H9 (cell line): ENCODE results near the gene SPINT3. TPM values are rescaled to one million over a fixed set of nuclear protein-coding genes. Genes with fewer than 3 reads are reported as not detected.

ENCODE experiments used
- DNase-seq: peaks from one replicate; pipeline ENCODE4 v3.0.0-alpha.2; 2017
- H2AFZ ChIP-seq: one replicate; pipeline ENCODE4 v1.6.1; 2013; ENCODE audit warnings: mild to moderate bottlenecking, low read length, control low read depth, moderate library complexity
- H2AK5ac ChIP-seq: 2 replicates; pipeline ENCODE4 v1.6.1; 2013; ENCODE audit warnings: low read length, control low read depth, mixed read lengths; ENCODE audit not compliant: insufficient read length
- H2BK120ac ChIP-seq: one replicate; pipeline ENCODE4 v1.6.1; 2013; ENCODE audit warnings: low read depth, mild to moderate bottlenecking, low read length, control low read depth, inconsistent platforms; ENCODE audit not compliant: poor library complexity, severe bottlenecking
- H2BK12ac ChIP-seq: 2 replicates; pipeline ENCODE4 v1.6.1; 2013; ENCODE audit warnings: low read length, control low read depth, mixed read lengths, low read depth; ENCODE audit not compliant: insufficient read length
- H2BK15ac ChIP-seq: 2 replicates; pipeline ENCODE4 v1.6.1; 2013; ENCODE audit warnings: low read depth, low read length, control low read depth
- H2BK20ac ChIP-seq: one replicate; pipeline ENCODE4 v1.6.1; 2013; ENCODE audit warnings: low read depth, mild to moderate bottlenecking, low read length, control low read depth, inconsistent platforms; ENCODE audit not compliant: poor library complexity, severe bottlenecking
- H2BK5ac ChIP-seq: 2 replicates; pipeline ENCODE4 v1.6.1; 2013; ENCODE audit warnings: low read length, control low read depth, mixed read lengths; ENCODE audit not compliant: insufficient read length
- H3K14ac ChIP-seq: 2 replicates; pipeline ENCODE4 v1.6.1; 2013; ENCODE audit warnings: low read length, control low read depth; ENCODE audit not compliant: insufficient read depth
- H3K18ac ChIP-seq: 2 replicates; pipeline ENCODE4 v1.6.1; 2013; ENCODE audit warnings: low read depth, mild to moderate bottlenecking, mixed read lengths, low read length, control low read depth; ENCODE audit not compliant: insufficient read length
- H3K23ac ChIP-seq: 2 replicates; pipeline ENCODE4 v1.6.1; 2013; ENCODE audit warnings: low read length, control low read depth, mixed read lengths, low read depth; ENCODE audit not compliant: insufficient read length
- H3K23me2 ChIP-seq: 2 replicates; pipeline ENCODE4 v1.6.1; 2013; ENCODE audit warnings: low read depth, mild to moderate bottlenecking, mixed read lengths, low read length, control low read depth; ENCODE audit not compliant: insufficient read length, poor library complexity, severe bottlenecking
- H3K27ac ChIP-seq: 2 replicates; pipeline ENCODE4 v1.5.1; 2013; ENCODE audit warnings: low read length, control low read depth, mixed read lengths, low read depth; ENCODE audit not compliant: insufficient read length
- H3K27me3 ChIP-seq: 2 replicates; pipeline ENCODE4 v1.6.1; 2013; ENCODE audit warnings: low read length, control low read depth, inconsistent platforms; ENCODE audit not compliant: insufficient read depth
- H3K4ac ChIP-seq: 2 replicates; pipeline ENCODE4 v1.6.1; 2013; ENCODE audit warnings: low read depth, mild to moderate bottlenecking, control low read depth, inconsistent platforms, low read length, moderate library complexity
- H3K4me1 ChIP-seq: 2 replicates; pipeline ENCODE4 v1.6.1; 2013; ENCODE audit warnings: low read length, control low read depth, inconsistent platforms; ENCODE audit not compliant: insufficient read depth
- H3K4me2 ChIP-seq: 2 replicates; pipeline ENCODE4 v1.6.1; 2013; ENCODE audit warnings: low read length, control low read depth, mixed read lengths; ENCODE audit not compliant: insufficient read length, insufficient read depth
- H3K56ac ChIP-seq: 2 replicates; pipeline ENCODE4 v1.6.1; 2013; ENCODE audit warnings: low read depth, mild to moderate bottlenecking, mixed read lengths, low read length, control low read depth; ENCODE audit not compliant: insufficient read length
- H3K79me1 ChIP-seq: 2 replicates; pipeline ENCODE4 v1.6.1; 2013; ENCODE audit warnings: low read depth, mild to moderate bottlenecking, moderate library complexity, low read length, control low read depth, inconsistent platforms; ENCODE audit not compliant: insufficient read depth, poor library complexity, severe bottlenecking
- H3K79me2 ChIP-seq: 2 replicates; pipeline ENCODE4 v1.6.1; 2013; ENCODE audit warnings: low read length, control low read depth, inconsistent platforms; ENCODE audit not compliant: insufficient read depth
- H3K9ac ChIP-seq: 2 replicates; pipeline ENCODE4 v1.6.1; 2013; ENCODE audit warnings: low read length, control low read depth, mixed read lengths; ENCODE audit not compliant: insufficient read length; ENCODE audit errors: extremely low read depth
- H3K9me3 ChIP-seq: one replicate; pipeline ENCODE4 v1.6.1; 2013; ENCODE audit warnings: low read depth, low read length, inconsistent platforms; ENCODE audit not compliant: control insufficient read depth
- H3T11ph ChIP-seq: one replicate; pipeline ENCODE4 v1.6.1; 2013; ENCODE audit warnings: mild to moderate bottlenecking, low read length, control low read depth, inconsistent platforms
- H4K20me1 ChIP-seq: one replicate; pipeline ENCODE4 v1.6.1; 2013; ENCODE audit not compliant: control insufficient read depth, insufficient read length, insufficient read depth
- H4K5ac ChIP-seq: 2 replicates; pipeline ENCODE4 v1.6.1; 2013; ENCODE audit warnings: low read depth, mild to moderate bottlenecking, mixed read lengths, low read length, control low read depth; ENCODE audit not compliant: insufficient read length
- H4K8ac ChIP-seq: replicated peaks from 2 replicates; pipeline ENCODE4 v1.6.1; 2013; ENCODE audit warnings: low read length, control low read depth, mixed read lengths, low read depth; ENCODE audit not compliant: insufficient read length
- H4K91ac ChIP-seq: 2 replicates; pipeline ENCODE4 v1.6.1; 2013; ENCODE audit warnings: low read depth, mild to moderate bottlenecking, moderate library complexity, mixed read lengths, low read length, control low read depth; ENCODE audit not compliant: insufficient read length
- H3K27ac Mint-ChIP-seq, 3 experiments: 2 replicates in 2 of 3; 3 replicates in 1 of 3; pipeline ENCODE4 v1.8.0; 2020 to 2021; ENCODE audit warnings: mixed read lengths in 3 of 3, mild to moderate bottlenecking in 1 of 3, moderate library complexity in 1 of 3
- H3K27me3 Mint-ChIP-seq: 2 replicates; pipeline ENCODE4 v1.8.0; 2021; ENCODE audit warnings: low read depth, mild to moderate bottlenecking, moderate library complexity, mixed read lengths
- H3K36me3 Mint-ChIP-seq, 3 experiments: 2 replicates in 2 of 3; 3 replicates in 1 of 3; pipeline ENCODE4 v1.8.0; 2020 to 2021; ENCODE audit warnings: low read depth in 3 of 3, mixed read lengths in 3 of 3; ENCODE audit not compliant: insufficient read depth in 1 of 3
- H3K4me1 Mint-ChIP-seq, 2 experiments: 2 replicates each; pipeline ENCODE4 v1.8.0; 2020; ENCODE audit warnings: mixed read lengths in 2 of 2
- H3K4me3 Mint-ChIP-seq, 2 experiments: 2 replicates in 1 of 2; 3 replicates in 1 of 2; pipeline ENCODE4 v1.8.0; 2020 to 2021; ENCODE audit warnings: mild to moderate bottlenecking in 2 of 2, mixed read lengths in 2 of 2, moderate library complexity in 1 of 2
- H3K9me3 Mint-ChIP-seq, 2 experiments: 2 replicates in 1 of 2; 3 replicates in 1 of 2; pipeline ENCODE4 v1.8.0; 2020; ENCODE audit warnings: mild to moderate bottlenecking in 2 of 2, mixed read lengths in 2 of 2, moderate library complexity in 1 of 2
- CTCF ChIP-seq: fragments of 200-600 bp; sonication (generic); conservative IDR thresholded peaks from 3 replicates; pipeline ENCODE4 v1.8.0; 2021; ENCODE audit warnings: antibody characterized with exemption, mild to moderate bottlenecking
- WGBS: extraction: QIAGEN DNeasy Blood & Tissue Kit; methylation state at CpG from one replicate; pipeline ENCODE4 v1.1.7; 2013; ENCODE audit warnings: missing lambda C conversion rate, low lambda C conversion rate, mixed read lengths; ENCODE audit not compliant: insufficient read length; ENCODE audit errors: extremely low coverage; 5-methylcytosine and 5-hydroxymethylcytosine counted together
- total RNA-seq: library from RNA; stranded (reverse); gene quantifications from 2 replicates; pipeline ENCODE4 v1.2.1, GENCODE V29; 2021

SPINT3 gene
- total RNA-seq, 1 experiment from 2014 or later, result not detected

- H3K27me3 Mint-ChIP-seq, result peaks cover 2% of the 10 kb centered on the region; the same call in 1 of the 2 replicates
- H3T11ph ChIP-seq, result no peak within 1 kb of the TSS
- no peaks in the 10 kb centered on the region for H3K79me1 ChIP-seq
- H3K4me1 ChIP-seq, result no peaks in the 10 kb centered on the region
- H3K56ac ChIP-seq, result no peak within 1 kb of the TSS
- H3K79me2 ChIP-seq, result no peaks in the 10 kb centered on the region
- H3K4ac ChIP-seq, result no peak within 1 kb of the TSS
- WGBS, result no CpG with 5 or more reads among the region's 2 CpGs
- no peak within 1 kb of the TSS for H2BK15ac ChIP-seq
- no peak within 1 kb of the TSS for H2AK5ac ChIP-seq
- H2BK12ac ChIP-seq, result no peak within 1 kb of the TSS
- H3K4me3 Mint-ChIP-seq, result no peak within 1 kb of the TSS
- H3K14ac ChIP-seq, result no peak within 1 kb of the TSS
- no peak within 1 kb of the TSS for H3K18ac ChIP-seq
- no peak within 1 kb of the TSS for H4K91ac ChIP-seq
- no peak within 1 kb of the TSS for H4K8ac ChIP-seq
- H3K27me3 ChIP-seq, result no peaks in the 10 kb centered on the region
- no peak within 1 kb of the TSS for H3K27ac ChIP-seq
- no peak for DNase-seq
- no peaks in the 10 kb centered on the region for H3K23me2 ChIP-seq
- no peak within 1 kb of the TSS for H3K9ac ChIP-seq
- no peak within 1 kb of the TSS for H4K5ac ChIP-seq
- no peaks in the 10 kb centered on the region for H4K20me1 ChIP-seq
- no peaks in the 10 kb centered on the region for H3K9me3 Mint-ChIP-seq
- no peak within 1 kb of the TSS for H3K23ac ChIP-seq
- no peaks in the 10 kb centered on the region for H3K36me3 Mint-ChIP-seq
- no peaks in the 10 kb centered on the region for H3K9me3 ChIP-seq
- H3K4me1 Mint-ChIP-seq, result peaks cover 7% of the 10 kb centered on the region in 2 experiments; a peak in 3 of 4 replicates
- TF ChIP-seq CTCF, result no peak
- H2BK20ac ChIP-seq, result no peak within 1 kb of the TSS
- H2BK120ac ChIP-seq, result no peak within 1 kb of the TSS
- no peak within 1 kb of the TSS; a peak in 1 of 7 replicates for H3K27ac Mint-ChIP-seq
- no peak within 1 kb of the TSS for H2AFZ ChIP-seq
- H3K4me2 ChIP-seq, result no peak within 1 kb of the TSS
- H2BK5ac ChIP-seq, result no peak within 1 kb of the TSS
Observed at GRCh38 chr20:45539382-45539781, 24.0 kb upstream of the SPINT3 start, which contains the start of gene WFDC6. Gene WFDC6, minus strand, starts transcription at chr20:45539482. Its CDS starts 75 bp downstream, at chr20:45539407.
